ENCODE results near the gene PARP12. TPM values are rescaled to one million over a fixed set of nuclear protein-coding genes. Genes with fewer than 3 reads are reported as not detected.

PARP12 gene
- total RNA-seq, 1 donor from 2014 or later = 16.4 TPM

DNA sequence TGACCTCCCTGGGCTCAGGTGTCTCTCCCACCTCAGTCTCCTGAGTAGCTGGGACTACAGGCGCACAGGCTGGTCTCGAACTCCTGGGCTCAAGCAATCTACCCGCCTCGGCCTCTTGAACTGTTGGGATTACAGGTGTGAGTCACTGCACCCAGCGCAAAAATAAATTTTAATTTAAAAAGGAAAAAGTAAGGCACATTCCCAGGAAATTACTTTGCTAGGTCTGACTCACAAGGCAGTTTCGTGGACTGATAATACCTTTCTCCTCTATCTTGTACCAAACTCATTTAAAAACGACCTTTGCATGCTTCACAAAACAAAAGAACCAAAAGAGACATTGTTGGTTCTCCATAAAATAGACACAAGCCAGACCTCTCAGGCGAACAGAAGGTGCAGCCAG is 29.7 kb downstream of the PARP12 start:
- peaks cover 69% of the 10 kb centered on the region for H3K36me3 ChIP-seq

DNA sequence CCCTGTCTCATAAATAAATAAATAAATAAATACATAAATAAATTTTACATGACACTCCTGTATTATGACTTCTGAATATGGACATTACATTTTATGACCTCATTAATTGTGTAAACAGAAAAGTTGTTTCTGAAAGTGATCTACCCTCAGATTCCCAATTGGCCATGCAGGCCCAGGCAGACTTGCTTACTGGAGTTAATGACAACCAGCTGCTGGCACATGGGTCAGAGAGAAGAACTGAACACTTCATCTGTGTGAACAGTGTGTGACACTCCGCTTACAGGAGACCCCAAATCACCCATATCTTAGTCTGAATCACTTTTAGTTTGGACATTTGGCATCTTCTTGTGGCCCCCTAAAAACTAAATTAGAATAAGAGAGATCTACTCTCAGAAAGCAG is 31.4 kb downstream of the PARP12 start:
- H3K27me3 ChIP-seq (ENCODE audit: low read depth) = no peaks in the 10 kb centered on the region
- peaks cover 69% of the 10 kb centered on the region for H3K36me3 ChIP-seq
- intact Hi-C loops (cut with micrococcal nuclease) = no loop called here
- DNase-seq = no peak
- TF ChIP-seq, protein P1, sequence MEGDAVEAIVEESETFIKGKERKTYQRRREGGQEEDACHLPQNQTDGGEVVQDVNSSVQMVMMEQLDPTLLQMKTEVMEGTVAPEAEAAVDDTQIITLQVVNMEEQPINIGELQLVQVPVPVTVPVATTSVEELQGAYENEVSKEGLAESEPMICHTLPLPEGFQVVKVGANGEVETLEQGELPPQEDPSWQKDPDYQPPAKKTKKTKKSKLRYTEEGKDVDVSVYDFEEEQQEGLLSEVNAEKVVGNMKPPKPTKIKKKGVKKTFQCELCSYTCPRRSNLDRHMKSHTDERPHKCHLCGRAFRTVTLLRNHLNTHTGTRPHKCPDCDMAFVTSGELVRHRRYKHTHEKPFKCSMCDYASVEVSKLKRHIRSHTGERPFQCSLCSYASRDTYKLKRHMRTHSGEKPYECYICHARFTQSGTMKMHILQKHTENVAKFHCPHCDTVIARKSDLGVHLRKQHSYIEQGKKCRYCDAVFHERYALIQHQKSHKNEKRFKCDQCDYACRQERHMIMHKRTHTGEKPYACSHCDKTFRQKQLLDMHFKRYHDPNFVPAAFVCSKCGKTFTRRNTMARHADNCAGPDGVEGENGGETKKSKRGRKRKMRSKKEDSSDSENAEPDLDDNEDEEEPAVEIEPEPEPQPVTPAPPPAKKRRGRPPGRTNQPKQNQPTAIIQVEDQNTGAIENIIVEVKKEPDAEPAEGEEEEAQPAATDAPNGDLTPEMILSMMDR (IDR thresholded peaks at IDR 0.05; ENCODE audit: borderline replicate concordance) = no peak
- peaks cover 4% of the 10 kb centered on the region for H3K4me1 ChIP-seq
- no peak overlapping the region for H3K4me3 ChIP-seq
- H3K27ac ChIP-seq (replicated peaks) = no peak overlapping the region
- H3K9me3 ChIP-seq (replicated peaks) = no peaks in the 10 kb centered on the region

More for the DNA sequence above, 29.7 kb downstream of the PARP12 start:
- Histone ChIP-seq H3K4me1 (peaks cover 7% of the 10 kb centered on the region), H3K27ac (replicated peaks) (no peak overlapping the region), H3K27me3 (ENCODE audit: low read depth) (no peaks in the 10 kb centered on the region), H3K9me3 (replicated peaks) (no peaks in the 10 kb centered on the region), H3K4me3 (no peak overlapping the region)
- no peak for DNase-seq
- TF ChIP-seq, protein P1 (IDR thresholded peaks at IDR 0.05; ENCODE audit: borderline replicate concordance) = no peak
- intact Hi-C loops (cut with micrococcal nuclease) = no loop called here

DNA sequence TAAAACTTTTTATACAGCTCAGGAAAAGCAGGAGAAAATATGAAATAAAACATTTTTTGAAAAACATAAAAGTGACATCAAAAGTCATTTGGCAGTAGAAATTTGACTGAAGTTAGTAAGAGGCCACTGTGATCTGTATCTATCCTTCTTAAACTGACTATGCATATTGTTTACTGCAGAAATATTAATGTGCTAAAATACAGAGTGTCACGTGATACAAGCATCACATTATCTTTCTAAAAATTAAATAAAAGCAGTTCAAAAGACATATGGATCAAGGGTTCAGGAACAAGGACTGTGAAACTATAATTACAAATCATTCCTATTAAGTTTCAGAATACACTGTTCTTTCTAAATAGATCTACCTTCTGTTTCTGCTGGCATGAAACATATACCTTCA is 33.7 kb downstream of the PARP12 start:
- no peak for DNase-seq
- TF ChIP-seq, protein P1 (IDR thresholded peaks at IDR 0.05; ENCODE audit: borderline replicate concordance) = no peak
- peaks cover 78% of the 10 kb centered on the region for H3K36me3 ChIP-seq
- H3K27me3 ChIP-seq (ENCODE audit: low read depth) = no peaks in the 10 kb centered on the region
- no peak overlapping the region for H3K27ac ChIP-seq (replicated peaks)
- H3K9me3 ChIP-seq (replicated peaks) = no peaks in the 10 kb centered on the region
- H3K4me3 ChIP-seq = no peak overlapping the region
- intact Hi-C loops (cut with micrococcal nuclease) = no loop called here
- H3K4me1 ChIP-seq = no peaks in the 10 kb centered on the region

DNA sequence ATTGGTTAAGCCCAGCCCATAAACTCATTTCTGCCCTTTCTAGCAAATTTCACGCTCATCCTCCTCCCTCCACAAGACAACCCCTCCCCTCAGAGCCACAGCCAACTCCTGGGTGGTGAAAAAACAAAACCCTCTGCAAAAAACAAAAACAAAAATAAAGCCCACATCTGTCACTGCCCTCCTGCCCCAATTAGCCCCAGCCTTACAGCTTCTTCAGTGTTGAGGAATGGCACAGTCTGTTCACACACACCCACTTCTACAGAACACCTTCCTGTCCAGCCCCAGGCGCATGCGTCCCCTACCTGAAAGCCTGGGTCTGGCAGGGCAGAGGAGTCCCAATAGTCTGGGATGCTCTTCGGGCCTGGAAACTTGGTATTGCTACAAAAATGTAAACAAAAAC is 34.4 kb downstream of the PARP12 start:
- H3K4me3 ChIP-seq = no peak overlapping the region
- H3K9me3 ChIP-seq (replicated peaks) = no peaks in the 10 kb centered on the region
- H3K27me3 ChIP-seq (ENCODE audit: low read depth) = no peaks in the 10 kb centered on the region
- H3K27ac ChIP-seq (replicated peaks) = no peak overlapping the region
- intact Hi-C loops (cut with micrococcal nuclease) = no loop called here
- DNase-seq = no peak
- no peaks in the 10 kb centered on the region for H3K4me1 ChIP-seq
- TF ChIP-seq, protein P1 (IDR thresholded peaks at IDR 0.05; ENCODE audit: borderline replicate concordance) = no peak
- peaks cover 78% of the 10 kb centered on the region for H3K36me3 ChIP-seq

DNA sequence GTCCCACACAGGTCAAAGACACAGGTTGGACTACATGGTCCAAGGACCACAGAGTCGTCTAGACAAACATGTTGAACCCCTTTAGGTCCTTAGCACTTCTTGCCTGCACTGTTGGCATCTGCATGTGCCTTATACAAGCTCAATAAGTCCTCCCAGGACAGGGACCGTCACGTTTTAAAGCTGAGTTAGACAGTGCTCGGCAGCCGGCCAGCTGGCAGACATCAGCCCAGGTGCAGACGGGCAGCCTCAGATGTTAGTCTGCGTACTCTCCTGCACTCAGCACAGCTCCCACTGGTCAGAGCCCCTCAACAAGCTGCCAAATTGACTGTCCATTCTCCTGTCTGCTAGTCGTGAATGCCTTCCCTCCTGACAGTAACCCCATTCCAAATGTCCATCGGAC is 34.9 kb downstream of the PARP12 start:
- Histone ChIP-seq H3K4me3 (no peak overlapping the region), H3K36me3 (peaks cover 78% of the 10 kb centered on the region), H3K9me3 (replicated peaks) (no peaks in the 10 kb centered on the region), H3K27me3 (ENCODE audit: low read depth) (no peaks in the 10 kb centered on the region), H3K27ac (replicated peaks) (no peak overlapping the region), H3K4me1 (no peaks in the 10 kb centered on the region)
- TF ChIP-seq, protein P1 (IDR thresholded peaks at IDR 0.05; ENCODE audit: borderline replicate concordance) = no peak
- no peak for DNase-seq
- intact Hi-C loops (cut with micrococcal nuclease) = no loop called here

DNA sequence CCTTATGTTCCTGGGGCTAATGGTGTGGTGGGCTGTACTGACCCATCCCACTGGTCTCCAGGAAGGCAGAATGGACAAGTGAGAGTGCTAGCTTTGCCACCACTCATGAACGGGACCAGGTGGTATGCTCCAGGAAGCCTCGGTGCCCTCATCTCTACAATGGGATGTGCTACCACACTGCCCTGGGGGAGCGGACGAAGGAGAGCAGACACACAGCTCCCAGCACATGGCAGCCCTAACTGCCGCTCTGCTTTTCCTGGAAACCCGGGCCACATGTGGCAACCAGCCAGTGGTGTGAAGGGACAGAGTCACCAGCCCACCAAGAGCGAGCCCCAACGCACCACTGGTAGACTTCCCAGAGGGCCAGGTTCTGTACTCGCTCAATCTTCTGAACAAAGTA is 35.8 kb downstream of the PARP12 start:
- intact Hi-C loops (cut with micrococcal nuclease) = no loop called here
- TF ChIP-seq, protein P1 (IDR thresholded peaks at IDR 0.05; ENCODE audit: borderline replicate concordance) = no peak
- Histone ChIP-seq H3K9me3 (replicated peaks) (no peaks in the 10 kb centered on the region), H3K4me1 (no peaks in the 10 kb centered on the region), H3K36me3 (peaks cover 80% of the 10 kb centered on the region), H3K4me3 (no peak overlapping the region), H3K27ac (replicated peaks) (no peak overlapping the region), H3K27me3 (ENCODE audit: low read depth) (no peaks in the 10 kb centered on the region)
- no peak for DNase-seq
